HK-2 (cell line): ENCODE results near the gene VWC2L.

Source experiments
- DNase-seq: peaks from one replicate; pipeline ENCODE4 v3.0.0-alpha.2; 2018; ENCODE audit not compliant: unreplicated experiment

VWC2L gene

DNA sequence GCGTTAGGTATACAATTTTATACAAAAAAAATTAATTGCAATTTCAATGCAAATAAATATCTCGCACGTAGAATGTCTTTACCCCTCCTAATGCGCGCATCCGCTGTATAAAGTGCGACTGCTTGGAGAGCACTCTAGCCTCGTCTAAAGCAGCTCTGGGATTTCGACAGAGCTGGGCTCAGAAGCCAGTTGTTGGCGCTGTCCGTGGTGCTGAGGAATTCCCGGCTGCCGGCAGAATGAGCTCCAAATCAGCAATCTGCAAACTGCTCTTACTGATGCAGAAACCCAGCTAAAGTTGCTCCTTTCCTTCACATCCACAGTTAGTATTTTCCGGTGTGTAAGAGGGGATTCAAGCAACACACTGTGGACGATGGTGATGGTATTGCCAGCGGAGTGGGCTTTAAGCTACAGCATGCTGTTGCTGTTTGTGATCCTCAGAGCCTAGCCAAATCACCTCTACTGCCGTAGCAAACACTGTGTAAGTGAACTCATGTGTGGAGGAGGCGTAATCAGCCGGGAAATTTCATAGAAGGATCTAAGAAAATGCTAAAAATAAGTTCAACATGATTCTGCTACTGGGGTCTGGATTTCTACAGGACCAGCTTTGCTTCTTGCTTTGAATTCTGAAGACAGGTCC, at the start of gene VWC2L:
Gene VWC2L, plus strand, starts transcription at position 137 of the 637 bp plus-strand sequence. CDS start 3,140 bp downstream, outside the sequence.
- DNase-seq: peak; percentile 82

DNA sequence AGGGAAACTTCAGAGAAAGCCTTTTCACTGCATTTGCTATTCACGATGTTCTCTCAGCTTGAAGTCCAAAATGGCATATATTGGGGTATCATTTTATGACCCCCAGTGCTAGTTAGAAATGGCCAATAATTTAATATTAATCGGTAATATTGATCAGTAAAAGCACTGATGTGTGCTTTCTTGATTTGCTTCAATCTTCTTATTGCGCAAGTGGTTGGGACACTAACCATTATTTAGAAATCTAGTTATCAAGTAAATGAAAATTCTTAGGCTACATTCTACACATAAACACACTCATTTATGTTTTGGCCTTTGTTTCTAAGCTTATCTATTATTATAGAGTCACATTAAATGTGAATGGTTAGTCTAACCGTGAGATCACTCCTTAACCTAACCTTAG, 49.7 kb upstream of the VWC2L start:
- no peak for DNase-seq

DNA sequence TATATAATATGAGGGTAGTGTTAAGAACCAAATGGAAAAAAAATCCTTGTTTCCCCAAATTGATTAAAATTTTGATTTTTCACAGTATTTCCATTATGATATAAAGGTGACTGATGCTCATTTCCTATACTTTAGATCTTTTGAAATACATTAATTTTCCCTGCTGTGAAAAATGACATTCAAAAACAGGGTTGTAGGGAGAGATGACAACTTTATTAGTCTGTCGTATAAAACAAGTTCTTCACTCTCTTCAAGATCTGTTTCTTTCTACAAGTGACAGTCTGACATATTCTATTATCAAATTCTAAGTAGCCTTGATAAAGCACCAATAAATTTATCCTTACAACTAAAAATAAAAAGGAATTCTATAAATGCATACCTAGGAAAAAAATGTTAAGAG, 45.3 kb upstream of the VWC2L start:
- DNase-seq: no peak

DNA sequence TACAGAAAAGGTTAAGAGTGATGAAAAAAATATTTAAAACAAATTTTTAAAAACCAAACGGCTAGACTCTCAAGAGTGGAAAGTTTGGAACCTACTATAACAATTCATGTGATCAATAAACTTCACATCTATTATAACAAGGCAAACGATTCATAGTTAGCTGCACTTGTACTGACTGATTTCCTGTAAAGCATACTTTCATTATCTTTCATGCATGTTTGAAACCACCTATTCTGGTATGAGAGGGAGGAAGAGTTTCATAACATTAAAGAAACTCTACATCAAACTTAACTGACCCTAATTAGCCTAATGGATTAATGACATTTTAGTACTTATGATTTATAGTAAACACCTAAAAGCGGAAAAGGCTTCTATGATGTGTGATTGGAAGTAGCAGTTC, 43.7 kb upstream of the VWC2L start:
- no peak for DNase-seq

DNA sequence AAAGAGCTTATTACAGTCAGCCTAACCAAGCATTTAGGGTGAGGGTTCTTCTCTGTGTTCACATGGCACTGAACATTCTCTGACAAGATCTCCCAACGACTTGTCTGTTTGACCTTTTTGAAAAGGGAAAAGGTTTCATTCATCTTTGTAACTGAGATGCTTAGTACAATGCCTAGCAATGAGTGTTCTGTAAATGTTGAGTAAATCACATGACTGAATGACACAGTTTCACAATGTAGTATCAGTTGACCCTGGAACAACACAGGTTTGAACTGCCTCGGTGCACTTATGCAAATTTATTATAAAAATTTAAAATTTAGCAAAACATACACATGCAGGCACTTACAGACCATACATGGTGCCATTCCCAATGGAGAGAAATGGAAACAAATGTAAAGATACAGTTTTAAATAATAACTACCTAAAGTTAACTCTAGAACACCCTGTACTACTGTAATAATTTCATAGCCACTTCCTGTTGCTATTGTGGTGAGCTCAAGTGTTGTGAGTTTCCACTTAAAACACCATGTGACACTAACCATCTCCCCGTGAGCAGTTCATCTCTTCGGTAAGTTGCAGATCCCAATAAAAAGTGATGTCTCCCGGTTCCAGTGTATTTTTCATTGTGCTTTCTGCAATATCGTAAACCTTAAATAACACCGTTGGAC, 34.1 kb upstream of the VWC2L start:
- DNase-seq: no peak

DNA sequence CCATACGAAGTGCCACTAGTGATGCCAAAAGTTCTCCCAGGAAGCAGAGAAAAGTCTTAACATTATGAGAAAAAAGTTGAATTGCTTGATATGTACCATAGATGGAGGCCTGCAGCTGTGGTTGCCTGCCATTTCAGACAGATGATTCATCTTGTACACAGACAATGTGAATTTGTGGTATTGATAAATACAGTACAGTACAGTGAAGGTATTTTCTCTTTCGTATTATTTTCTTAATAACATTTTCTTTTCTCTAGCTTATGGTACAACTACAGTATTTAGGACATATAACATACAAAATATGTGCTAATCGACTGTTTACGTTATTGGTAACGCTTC, 33.6 kb upstream of the VWC2L start:
- DNase-seq: no peak

DNA sequence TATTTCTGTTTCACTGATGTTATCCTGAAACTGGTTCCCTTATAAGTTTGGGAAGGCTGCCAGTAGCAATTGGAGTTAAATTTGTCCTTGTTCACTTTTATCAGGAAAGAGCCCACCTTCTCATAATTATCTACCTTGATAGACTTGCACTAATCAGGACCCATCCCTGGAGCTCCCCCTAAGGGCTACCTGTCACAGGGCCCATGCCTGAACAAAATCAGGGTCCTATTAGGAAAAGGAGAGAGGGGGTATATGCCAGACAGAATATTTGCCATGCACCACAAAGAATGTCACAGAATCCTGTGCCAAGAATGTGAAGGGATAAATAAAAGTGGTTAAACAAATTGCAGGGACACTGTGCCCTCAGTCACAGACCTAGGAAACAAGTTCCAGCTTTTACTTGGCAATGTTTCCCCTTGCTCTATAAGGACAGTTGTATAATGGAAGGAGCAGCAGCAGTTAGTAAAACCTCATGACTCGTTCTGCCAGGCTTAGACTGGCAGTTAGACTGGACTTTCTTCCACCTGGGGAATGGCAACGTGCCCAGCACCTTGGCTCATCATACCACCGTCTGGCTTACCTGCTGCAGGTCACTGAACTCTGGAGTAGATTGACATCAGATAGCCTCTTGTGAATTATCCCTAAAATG, 32.3 kb upstream of the VWC2L start:
- DNase-seq: no peak

DNA sequence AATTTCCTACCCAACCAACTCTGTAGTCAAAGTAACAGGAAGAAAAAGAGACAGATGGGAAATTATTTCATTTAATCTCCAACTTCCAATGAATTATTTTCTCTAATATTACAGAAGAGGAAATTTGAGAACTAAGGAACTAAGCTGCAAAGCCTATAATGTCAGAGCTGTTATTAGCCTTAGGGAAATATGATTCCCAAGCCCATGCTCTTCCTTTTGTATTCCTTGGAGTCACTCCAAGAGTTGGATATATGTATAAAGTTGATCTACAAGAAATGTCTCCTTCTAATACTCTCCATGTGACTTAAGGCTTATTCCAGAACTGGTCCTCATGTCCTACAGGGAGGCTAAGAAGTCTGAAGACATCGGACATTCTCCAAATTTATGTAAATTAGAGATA, 31.6 kb upstream of the VWC2L start:
- no peak for DNase-seq

DNA sequence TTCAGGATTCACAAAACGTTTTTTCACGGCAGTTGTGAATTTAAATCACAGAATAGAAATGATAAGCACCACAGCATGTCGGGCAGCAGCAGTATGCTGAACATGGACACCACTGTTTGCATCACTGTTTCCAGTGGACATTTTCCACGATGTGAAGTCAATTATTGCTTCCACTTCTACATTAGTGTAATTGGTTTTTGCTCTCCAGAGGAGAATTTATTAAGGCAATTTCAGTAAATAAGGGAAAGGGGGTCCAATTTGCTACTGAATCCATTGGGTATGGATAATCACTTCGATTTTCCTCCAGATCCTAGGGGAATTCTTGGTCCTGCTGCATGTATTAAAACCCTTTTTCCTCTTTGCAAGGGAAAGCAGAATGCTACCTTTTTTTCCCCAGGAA, 30.2 kb upstream of the VWC2L start:
- no peak for DNase-seq

DNA sequence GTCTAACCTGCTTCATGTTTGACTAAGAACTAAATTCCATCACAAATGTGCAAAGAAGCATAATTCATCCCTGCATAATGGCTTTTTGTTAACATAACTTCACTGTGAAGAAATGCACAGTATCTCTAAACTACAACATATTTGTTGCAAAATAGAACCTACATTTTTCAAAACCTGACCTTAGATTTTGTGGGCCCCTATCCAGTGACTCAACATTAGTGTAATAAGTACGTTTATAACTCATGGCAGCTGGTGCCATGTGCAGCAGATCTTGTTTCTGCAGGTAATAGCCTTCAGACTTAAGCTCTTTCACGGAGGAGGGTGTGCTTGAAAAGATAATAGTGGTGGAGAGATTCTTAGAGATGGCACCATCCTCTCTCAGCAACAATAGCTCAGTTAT, 28.6 kb upstream of the VWC2L start:
- no peak for DNase-seq

DNA sequence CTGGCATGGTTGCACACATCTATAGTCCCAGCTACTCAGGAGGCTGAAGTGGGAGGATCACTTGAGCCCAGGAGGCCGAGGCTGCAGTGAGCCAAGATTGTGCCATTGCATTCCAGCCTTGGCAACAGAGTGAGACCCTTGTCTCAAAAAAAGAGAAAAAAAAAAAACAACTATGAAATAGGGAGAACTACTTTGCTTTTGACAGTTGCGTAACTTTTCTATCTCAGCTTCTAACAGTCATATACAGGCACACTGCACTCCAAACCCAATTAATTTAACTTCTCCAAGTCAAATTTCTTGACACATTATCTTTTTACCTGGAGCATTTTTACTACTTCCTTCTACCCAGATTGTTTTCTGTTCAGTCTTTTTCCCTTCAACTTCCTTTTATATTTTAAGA, 24.1 kb upstream of the VWC2L start:
- DNase-seq: no peak

DNA sequence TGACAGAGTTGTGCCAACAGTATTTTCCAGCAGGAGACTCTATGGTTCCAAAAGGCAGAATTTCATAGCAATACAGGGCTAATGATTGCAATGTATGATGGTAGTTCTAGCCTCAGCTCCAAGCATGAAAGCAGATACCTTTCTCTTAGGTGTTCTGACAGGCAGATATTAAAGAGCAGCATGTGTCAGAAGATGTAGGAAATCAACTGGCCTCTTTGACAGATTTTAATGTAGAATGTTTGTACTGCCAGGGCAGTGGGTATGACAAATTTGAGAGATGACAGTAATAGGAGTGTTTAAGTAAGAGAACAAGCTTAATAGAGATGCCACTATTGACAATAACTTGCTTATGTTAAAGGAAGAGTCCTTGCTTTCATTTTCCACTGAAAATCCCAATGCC, 21.5 kb upstream of the VWC2L start:
- no peak for DNase-seq

DNA sequence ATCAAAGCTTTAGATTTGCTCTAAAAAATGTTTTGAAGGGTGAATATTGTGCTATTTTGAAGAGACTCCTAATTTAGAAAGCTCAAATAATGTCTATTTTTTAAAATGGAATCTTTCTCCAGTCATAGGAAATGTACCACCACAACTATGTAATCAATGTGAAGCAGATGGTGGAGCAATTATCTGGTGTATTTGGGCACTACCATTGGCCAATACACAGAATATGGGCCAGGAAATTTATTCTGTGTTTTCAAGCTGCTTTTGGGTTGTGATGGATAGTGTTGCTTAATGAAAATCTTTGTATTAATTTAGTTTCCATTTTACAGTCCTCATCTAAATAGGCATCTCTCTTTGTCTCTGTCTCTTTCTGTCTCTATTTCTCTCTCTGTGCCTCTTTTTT, 17.1 kb upstream of the VWC2L start:
- DNase-seq: no peak

DNA sequence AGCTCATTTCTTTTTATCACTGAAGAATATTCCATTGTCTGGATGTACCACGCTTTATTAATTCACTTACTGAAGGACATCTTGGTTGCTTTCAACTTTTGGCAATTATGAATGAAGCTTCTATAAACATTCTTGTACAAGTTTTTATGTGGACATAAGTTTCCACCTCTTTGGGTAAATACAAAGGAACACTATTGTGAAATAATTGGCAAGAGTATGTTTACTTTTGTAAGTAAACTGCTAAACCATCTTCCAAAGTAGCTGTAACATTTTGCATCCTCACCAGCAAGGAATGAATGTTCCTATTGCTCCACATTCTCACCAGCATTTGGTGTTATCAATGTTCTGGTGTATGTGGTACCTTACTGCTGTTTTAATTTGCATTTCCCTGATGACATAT, 15.8 kb upstream of the VWC2L start:
- no peak for DNase-seq

DNA sequence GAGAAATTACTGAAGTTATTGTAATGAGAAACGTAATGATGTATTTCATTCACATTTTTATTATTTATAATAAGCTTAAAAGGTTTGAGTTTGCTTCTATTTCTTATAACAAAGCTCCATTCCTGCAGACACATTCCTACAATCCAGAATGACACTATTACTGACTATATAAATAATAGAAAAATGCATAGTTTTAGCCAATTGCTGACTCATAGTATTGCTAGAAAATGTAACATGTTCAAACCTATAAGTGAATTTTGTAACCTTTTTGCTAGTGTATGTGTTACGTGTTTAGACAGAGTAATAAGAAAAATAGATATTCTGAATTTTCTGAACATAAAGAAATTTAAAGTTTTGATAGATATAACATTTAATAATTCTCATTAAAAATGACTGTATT, 9.3 kb upstream of the VWC2L start:
- DNase-seq: no peak

DNA sequence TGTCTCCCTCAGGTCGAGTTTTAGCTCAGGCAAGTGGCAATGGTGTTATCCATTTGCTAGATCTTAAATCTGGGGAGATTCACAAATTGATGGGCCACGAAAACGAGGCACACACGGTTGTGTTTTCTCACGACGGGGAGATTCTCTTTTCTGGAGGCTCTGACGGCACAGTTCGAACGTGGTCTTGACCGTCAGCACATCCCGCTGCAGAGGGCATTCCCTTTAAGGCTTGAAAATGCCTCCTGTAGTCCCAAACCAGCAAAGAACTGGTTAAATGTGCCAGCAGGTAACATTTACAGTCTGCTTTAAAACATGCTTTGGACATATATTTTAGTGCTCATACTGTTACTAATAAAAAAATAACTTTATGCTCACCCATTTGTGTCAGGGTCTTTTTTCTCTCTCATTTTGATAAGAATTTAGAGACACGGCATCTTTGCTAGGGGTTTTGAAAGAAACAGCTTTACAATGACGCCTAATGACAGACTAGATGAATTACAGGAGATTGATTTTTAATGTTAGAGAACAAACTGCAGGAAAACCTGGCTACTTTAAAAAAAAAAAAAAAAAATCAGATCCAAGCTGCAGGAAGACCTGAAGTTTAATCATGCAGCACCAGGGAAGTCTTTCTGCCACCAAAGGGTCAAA, 602 bp upstream of the VWC2L start:
- DNase-seq: no peak

DNA sequence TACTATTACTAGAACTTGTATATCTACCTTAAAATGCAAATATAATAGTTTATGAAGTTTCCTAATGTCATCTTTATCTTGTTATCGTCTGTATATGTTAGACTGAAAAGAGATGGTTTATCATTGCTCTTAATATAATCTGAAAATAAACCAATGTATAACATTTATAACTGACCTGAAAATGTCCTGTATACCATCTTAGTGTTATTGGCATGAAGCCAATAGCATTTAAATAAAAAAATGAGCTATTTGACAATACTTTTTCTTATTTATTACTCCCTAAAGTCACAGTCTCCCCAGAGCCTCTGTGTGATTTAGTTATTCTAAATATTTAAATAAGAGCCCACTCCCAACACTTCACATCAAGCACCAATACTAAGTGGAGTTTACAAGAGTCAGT, 1.8 kb downstream of the VWC2L start:
- DNase-seq: no peak

DNA sequence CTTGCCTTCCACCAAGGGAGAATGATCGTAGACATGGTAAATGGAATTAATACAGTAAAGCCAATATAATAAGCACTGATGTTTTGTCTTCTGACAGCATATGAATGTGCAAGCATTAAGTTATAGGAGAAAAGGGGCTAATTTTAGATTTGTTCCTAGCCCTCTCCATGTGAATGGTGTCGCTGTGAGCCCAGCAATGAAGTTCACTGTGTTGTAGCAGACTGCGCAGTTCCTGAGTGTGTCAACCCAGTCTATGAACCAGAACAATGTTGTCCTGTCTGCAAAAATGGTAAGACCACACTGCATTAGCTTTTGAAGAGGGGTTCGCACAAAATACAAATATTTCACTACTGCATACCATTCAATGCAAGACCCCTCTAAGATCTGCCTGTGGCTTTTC, 25.6 kb downstream of the VWC2L start:
- DNase-seq: no peak

DNA sequence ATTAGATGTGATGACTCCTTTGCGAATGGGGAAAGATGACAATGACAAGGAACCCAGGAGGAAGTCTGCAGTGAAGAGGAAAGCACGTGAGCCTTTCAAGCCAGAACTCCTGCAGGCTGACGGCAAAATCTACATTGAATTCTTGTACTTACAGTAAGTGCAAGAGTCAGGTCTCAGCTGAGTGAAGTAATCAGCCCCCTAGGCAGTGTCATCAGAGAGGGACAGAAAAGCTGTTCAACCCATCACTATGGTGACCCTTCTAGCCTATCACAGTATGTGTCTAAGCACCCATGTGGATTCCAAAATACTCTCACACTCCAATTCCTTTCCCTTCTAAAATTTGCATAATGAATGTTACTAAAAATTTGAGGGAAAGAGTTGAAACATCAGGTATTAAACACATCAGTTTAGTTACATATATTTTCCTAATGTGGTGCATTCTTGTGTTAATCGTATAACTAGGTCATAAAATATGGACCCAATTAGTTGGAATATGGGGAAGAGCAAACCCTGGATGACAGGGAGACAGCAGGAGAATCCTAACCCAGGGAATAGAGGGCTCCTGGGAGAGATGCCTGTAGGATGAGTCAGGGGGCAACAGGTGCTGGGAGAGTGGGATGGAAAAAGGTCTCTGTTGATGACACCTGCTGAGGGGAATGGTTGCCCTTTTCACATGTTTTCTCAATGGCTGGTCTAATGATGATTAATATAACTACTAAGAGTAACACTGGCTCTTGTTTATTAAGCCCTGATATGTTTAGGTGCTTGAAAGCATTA, 39.5 kb downstream of the VWC2L start:
- DNase-seq: no peak

DNA sequence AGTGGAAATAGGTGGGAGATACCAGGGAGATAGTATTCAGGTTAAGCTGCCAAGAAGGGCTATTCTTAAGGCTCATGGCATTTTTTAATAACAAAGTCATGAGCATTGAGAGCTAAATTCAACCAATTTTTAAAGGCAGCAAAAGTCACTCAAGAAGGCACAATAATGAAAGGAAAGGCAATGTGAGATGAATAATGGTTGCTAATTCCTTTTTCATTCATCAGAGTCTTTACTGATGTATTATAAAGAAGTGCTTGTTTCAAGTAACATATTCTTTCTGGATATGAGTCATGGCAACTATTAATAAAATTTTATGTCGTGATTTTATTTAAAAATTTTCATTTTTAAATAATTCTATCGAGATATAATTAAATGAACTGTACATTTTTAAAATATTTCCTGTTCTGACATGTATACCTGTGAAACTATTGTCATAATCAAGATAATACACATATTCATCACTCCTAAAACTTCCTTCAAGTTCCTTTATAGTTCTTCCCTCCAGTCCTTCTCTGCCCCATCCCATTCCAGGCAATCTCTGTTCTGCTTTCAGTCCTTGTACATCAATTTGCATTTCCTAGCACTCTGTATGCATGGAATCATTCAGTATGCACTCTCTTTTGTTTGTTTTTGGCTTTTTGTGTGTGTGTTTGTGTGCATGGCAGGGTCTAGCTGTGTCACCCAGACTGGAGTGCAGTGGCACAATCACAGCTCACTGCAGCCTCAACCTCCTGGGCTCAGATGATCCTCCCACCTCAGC, 40.8 kb downstream of the VWC2L start:
- DNase-seq: no peak

DNA sequence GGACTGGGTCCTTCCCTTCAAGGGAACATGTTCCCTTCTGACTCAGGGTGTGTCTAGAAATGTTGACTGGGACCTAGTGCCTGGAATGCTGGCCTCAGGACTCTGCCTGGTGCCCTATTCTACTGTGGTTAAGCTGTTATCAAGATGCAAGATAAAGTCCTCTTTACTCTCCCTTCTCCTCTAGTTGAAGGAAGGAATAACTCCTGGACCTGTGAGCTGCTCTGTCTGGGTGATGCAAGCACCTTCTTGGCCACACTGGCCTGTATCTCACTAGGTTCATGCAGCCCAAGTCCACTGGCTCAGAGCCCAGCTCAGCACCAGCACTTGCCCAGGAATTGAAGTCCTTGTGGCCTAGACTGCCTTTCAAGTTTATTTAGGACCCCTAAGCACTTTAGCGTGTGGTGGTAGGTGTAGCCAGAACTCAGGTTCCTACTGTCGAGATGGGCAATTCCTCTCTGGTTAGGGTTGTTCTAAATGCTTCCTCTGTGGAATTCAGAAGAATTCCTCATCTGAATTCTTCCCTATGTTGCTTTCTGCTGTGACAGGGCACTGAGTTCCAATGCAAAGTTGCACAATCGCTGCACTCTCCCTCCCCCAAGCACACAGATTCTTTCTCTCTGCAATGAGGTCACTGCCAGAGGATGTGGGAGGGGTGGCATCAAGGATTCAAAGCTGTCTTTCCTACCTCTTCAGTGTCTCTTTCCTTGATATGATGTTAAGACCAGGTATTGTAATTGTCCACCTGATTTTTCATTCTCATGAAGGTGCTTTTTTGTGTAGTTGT, 54.7 kb downstream of the VWC2L start:
- peak; percentile 13 for DNase-seq
